Vagina (tissue), 2 donors: ENCODE measurements around the gene NFATC3. TPM values are rescaled to one million over a fixed set of nuclear protein-coding genes. Genes with fewer than 3 reads are reported as not detected.
A peak's percentile ranks its signal among the peaks of the same experiment; 100 is the strongest.

ENCODE experiments used
- DNase-seq, 2 donors: peaks; one replicate each; pipeline ENCODE4 v3.0.0-alpha.2; 2017; ENCODE audit errors: extremely low spot score in 2 of 2
- H3K27ac ChIP-seq: fragments of 200-600 bp; sonication (generic); one replicate; pipeline ENCODE4 v1.5.1; 2019
- H3K27me3 ChIP-seq: fragments of 200-600 bp; sonication (generic); one replicate; pipeline ENCODE4 v1.5.1; 2019
- H3K36me3 ChIP-seq, 2 donors: fragments of 200-600 bp; sonication (generic); one replicate each; pipeline ENCODE4 v1.5.1; 2017 to 2019
- H3K4me1 ChIP-seq: fragments of 200-600 bp; sonication (generic); one replicate; pipeline ENCODE4 v1.5.1; 2019
- H3K4me3 ChIP-seq, 2 donors: fragments of 200-600 bp; sonication (generic); 1 replicate in 1 of 2; 2 replicates in 1 of 2; pipeline ENCODE4 v1.5.1; 2016 to 2019
- H3K9me3 ChIP-seq: fragments of 200-600 bp; sonication (generic); one replicate; pipeline ENCODE4 v1.5.1; 2019
- POLR2A ChIP-seq, 2 donors: fragments of 450-650 bp; IDR thresholded peaks; one replicate each; pipeline ENCODE4 v1.6.1; 2017; ENCODE audit warnings: antibody characterized with exemption in 2 of 2, mild to moderate bottlenecking in 2 of 2, moderate library complexity in 2 of 2
- POLR2AphosphoS5 ChIP-seq, 2 donors: sonication (generic); formaldehyde crosslinking; IDR thresholded peaks; one replicate each; pipeline ENCODE4 v1.9.0; 2017; ENCODE audit warnings: antibody characterized with exemption in 2 of 2, mild to moderate bottlenecking in 2 of 2, low read depth in 1 of 2; ENCODE audit not compliant: insufficient read depth in 1 of 2
- intact Hi-C: fragments of 100-400 bp; cut with DNase I; formaldehyde crosslinking; loops from one replicate; pipeline ENCODE4 v1.15.1; 2023
- total RNA-seq: library from RNA; depleted of rRNA; stranded (reverse); fragments of >200 nt; gene quantifications from one replicate; pipeline ENCODE4 v1.2.3, GENCODE V29; 2016
- TF ChIP-seq, protein P1 (sequence below), 3 experiments: fragments of 450-650 bp in 2 of 3; fragments of 200-600 bp in 1 of 3; sonication (generic) in 1 of 3; IDR thresholded peaks; one replicate each; pipeline ENCODE4 v1.5.1; 2017 to 2019; ENCODE audit warnings: antibody characterized with exemption in 3 of 3, mild to moderate bottlenecking in 2 of 3, moderate library complexity in 2 of 3

Gene NFATC3
- total RNA-seq, 1 donor from 2014 or later, result 51.8 TPM

DNA sequence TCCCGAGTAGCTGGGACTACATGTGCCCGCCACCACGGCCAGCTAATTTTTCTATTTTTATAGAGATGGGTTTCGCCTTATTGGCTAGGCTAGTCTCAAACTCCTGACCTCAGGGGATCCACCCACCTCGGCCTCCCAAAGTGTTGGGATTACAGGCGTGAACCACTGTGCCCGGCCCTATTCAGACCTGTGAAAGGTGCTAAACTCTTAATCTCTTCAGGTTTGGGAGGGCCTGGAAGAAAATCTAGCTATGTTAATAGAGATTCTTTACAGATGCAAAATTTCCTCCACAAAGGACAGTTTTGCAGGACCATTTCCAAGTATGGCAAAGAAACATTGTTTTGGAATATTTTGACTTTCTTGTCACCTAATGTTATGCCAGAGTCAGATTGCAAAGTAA lies 156.9 kb downstream of the NFATC3 start:
- H3K36me3 ChIP-seq, result no peaks in the 10 kb centered on the region
- intact Hi-C loops, result no loop called here
- H3K27ac ChIP-seq, result no peak overlapping the region
- no peaks in the 10 kb centered on the region for H3K9me3 ChIP-seq
- peaks cover 36% of the 10 kb centered on the region for H3K4me1 ChIP-seq
- no peak for TF ChIP-seq POLR2A (IDR thresholded peaks at IDR 0.05)
- TF ChIP-seq, protein P1, sequence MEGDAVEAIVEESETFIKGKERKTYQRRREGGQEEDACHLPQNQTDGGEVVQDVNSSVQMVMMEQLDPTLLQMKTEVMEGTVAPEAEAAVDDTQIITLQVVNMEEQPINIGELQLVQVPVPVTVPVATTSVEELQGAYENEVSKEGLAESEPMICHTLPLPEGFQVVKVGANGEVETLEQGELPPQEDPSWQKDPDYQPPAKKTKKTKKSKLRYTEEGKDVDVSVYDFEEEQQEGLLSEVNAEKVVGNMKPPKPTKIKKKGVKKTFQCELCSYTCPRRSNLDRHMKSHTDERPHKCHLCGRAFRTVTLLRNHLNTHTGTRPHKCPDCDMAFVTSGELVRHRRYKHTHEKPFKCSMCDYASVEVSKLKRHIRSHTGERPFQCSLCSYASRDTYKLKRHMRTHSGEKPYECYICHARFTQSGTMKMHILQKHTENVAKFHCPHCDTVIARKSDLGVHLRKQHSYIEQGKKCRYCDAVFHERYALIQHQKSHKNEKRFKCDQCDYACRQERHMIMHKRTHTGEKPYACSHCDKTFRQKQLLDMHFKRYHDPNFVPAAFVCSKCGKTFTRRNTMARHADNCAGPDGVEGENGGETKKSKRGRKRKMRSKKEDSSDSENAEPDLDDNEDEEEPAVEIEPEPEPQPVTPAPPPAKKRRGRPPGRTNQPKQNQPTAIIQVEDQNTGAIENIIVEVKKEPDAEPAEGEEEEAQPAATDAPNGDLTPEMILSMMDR (IDR thresholded peaks at IDR 0.05), result no peak
- TF ChIP-seq POLR2AphosphoS5 (IDR thresholded peaks at IDR 0.05; ENCODE audit: insufficient read depth in 1 of 2, low read depth in 1 of 2), result no peak
- DNase-seq, result no peak
- no peak overlapping the region for H3K4me3 ChIP-seq
- H3K27me3 ChIP-seq, result no peaks in the 10 kb centered on the region

DNA sequence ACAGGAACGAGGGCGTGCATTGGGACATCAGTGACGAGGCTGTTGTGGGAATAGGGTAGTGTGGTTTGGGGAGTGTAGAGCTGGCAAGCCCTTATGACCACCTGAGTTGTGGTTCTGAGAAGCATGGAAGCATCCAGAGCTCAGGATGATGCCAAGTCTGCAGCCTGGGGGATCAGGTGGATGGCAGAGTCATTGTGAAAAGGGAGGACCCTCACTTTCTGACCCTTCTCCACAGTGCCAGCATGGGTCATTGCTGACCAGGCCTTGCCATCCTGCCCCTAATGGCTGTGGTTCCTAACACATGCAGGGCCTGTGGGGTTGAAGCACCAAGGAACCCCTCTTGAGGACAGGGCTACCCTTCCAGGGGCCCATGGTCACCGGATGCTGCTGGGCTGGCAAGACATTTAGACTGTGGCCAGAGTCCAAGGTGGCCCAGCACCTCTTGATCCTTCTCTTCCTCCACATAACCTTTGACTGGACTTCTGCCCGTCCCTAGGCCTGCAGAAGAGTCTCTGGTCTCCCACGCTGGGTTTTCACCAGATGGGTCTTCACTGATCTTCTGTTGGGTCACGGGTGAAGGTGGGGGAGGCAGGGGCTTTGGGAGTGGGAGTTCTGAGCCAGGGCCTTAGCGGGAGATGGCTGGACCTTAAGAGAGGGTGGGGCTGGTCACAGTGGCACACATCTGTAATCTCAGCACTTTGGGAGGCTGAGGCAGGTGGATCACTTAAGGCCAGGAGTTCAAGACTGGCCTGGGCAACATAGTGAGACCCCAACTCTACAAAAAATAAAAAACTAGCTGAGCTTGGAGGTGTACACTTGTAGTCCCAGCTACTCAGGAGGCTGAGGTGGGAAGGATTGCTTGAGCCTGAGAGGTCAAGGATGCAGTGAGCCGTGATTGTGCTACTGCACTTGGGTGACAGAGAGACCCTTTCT lies 158.0 kb downstream of the NFATC3 start:
- DNase-seq, result no peak
- intact Hi-C loops, result no loop called here
- peaks cover 40% of the 10 kb centered on the region for H3K4me1 ChIP-seq
- no peaks in the 10 kb centered on the region for H3K27me3 ChIP-seq
- no peak for TF ChIP-seq POLR2A (IDR thresholded peaks at IDR 0.05)
- TF ChIP-seq, protein P1 (IDR thresholded peaks at IDR 0.05), result no peak
- no peaks in the 10 kb centered on the region for H3K36me3 ChIP-seq
- H3K9me3 ChIP-seq, result no peaks in the 10 kb centered on the region
- H3K27ac ChIP-seq, result no peak overlapping the region
- no peak overlapping the region for H3K4me3 ChIP-seq

DNA sequence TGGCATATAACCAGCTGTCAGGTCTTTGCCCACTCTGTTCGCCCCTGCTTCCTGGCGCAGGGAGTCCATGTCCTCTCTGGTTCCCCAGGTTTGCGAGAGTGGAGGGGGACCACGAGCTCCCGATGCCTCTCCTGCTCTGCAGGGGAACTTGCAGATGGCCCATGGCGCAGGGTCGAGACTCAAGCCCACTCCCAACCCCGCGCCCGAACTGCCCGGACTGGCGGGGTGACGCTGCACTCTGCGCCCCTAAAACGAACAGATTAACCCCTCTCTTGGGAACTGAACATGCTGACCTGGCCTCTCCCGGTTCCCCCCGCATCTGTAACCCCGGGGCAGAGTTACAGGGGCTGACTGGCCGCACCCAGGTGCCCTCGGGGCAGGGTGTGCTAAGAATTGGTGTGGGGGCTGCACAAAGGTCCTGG lies 159.3 kb downstream of the NFATC3 start:
- H3K9me3 ChIP-seq, result no peaks in the 10 kb centered on the region
- peak overlapping the region; percentile 85 to 95 for H3K4me3 ChIP-seq
- intact Hi-C loops, result no loop called here
- H3K27ac ChIP-seq, result peak overlapping the region; percentile 64
- no peak for DNase-seq
- H3K27me3 ChIP-seq, result no peaks in the 10 kb centered on the region
- TF ChIP-seq POLR2AphosphoS5 (IDR thresholded peaks at IDR 0.05; ENCODE audit: insufficient read depth in 1 of 2, low read depth in 1 of 2), result no peak
- TF ChIP-seq POLR2A (IDR thresholded peaks at IDR 0.05), result no peak
- TF ChIP-seq, protein P1 (IDR thresholded peaks at IDR 0.05), result no peak
- H3K36me3 ChIP-seq, result no peaks in the 10 kb centered on the region
- peaks cover 40% of the 10 kb centered on the region for H3K4me1 ChIP-seq

DNA sequence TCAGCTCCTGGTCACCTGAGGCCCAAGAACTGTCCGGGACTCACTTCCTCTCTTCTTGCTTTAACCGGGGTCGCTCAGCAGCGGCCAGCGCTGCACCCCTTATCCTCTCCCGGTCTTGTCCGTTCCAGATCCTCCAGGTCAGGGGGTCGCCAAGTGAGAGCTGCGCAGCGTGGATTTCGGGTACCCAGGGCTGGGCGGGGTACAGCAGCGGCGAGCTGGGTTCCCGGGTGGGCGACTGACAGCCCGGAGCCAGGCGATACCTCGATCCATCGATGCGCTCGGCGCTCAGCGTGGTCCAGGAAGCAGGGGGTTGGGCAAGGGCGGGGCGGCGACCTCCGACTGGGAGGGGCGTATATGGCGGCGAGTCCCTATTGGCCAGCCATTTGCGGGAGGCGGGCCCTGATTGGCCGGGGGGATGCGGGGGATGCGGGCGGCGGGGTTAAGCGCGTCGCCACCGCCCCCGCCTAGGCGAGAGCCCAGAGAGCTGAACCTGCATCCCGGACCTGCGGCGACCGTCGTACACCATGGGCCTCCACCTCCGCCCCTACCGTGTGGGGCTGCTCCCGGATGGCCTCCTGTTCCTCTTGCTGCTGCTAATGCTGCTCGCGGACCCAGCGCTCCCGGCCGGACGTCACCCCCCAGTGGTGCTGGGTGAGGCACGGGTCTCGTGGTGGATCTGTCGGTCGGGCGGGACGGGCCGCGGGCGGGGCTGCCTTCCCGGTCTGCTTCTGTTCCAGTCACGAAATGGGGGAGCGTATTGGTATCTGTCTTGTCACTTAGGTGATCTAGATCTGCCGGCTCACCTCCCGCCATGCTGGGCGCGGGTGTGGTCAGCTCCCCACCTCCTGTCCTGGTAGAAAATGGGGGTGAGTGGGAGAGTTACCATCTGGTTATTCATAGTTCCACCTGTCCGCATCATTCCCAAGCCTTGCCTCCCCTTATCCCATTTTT lies 160.0 kb downstream of the NFATC3 start, which contains the start of gene PLA2G15:
Gene PLA2G15, plus strand, starts transcription at position 471 of the 951 bp plus-strand sequence. Its CDS starts 54 bp downstream, at position 525.
- no peaks in the 10 kb centered on the region for H3K27me3 ChIP-seq
- H3K36me3 ChIP-seq, result peaks cover 0 to 5% of the 10 kb centered on the region in 2 donors
- peak in 1 of 2 donors; percentile 95 for DNase-seq
- peak within 1 kb of the TSS; percentile 64 for H3K27ac ChIP-seq
- no peaks in the 10 kb centered on the region for H3K9me3 ChIP-seq
- TF ChIP-seq POLR2AphosphoS5 (IDR thresholded peaks at IDR 0.05; ENCODE audit: insufficient read depth in 1 of 2, low read depth in 1 of 2) (peak; percentile 66 to 89), POLR2A (IDR thresholded peaks at IDR 0.05) (no peak)
- TF ChIP-seq, protein P1 (IDR thresholded peaks at IDR 0.05), result no peak
- intact Hi-C loops, result no loop called here
- peak within 1 kb of the TSS; percentile 85 to 95 for H3K4me3 ChIP-seq
- peaks cover 40% of the 10 kb centered on the region for H3K4me1 ChIP-seq
